Caki2 (cell line): Measurements from ENCODE around the gene EGLN2. TPM values are rescaled to one million over a fixed set of nuclear protein-coding genes. Genes with fewer than 3 reads are reported as not detected.

Experiments
- total RNA-seq: library from RNA; depleted of rRNA; stranded (reverse); fragments of >200 nt; shearing (Covaris generic); gene quantifications from 2 replicates; pipeline ENCODE4 v1.2.3, GENCODE V29; 2014; ENCODE audit warnings: low replicate concordance; rRNA removed

EGLN2 gene
- total RNA-seq, 1 experiment from 2014 or later, result 138 TPM

Other genes starting within 250 kb of the EGLN2 start
- gene SHKBP1, start 222.3 kb upstream of the EGLN2 start, total RNA-seq, result 92.6 and 137 TPM in 2 replicates
- gene LTBP4, start 197.8 kb upstream of the EGLN2 start, total RNA-seq, result 47.7 and 129 TPM in 2 replicates
- gene NUMBL, start 108.5 kb upstream of the EGLN2 start, total RNA-seq, result 22.2 and 39.0 TPM in 2 replicates
- 81.8 and 159 TPM in 2 replicates for gene COQ8B, start 82.3 kb upstream of the EGLN2 start, total RNA-seq
- 23.1 and 25.3 TPM in 2 replicates for gene ITPKC, start 82.1 kb upstream of the EGLN2 start, total RNA-seq
- 3.3 and 5.2 TPM in 2 replicates for gene ACTMAP, start 48.7 kb upstream of the EGLN2 start, total RNA-seq
- gene SNRPA, start 48.0 kb upstream of the EGLN2 start, total RNA-seq, result 51.1 and 64.3 TPM in 2 replicates
- gene MIA, start 23.7 kb upstream of the EGLN2 start, total RNA-seq, result not detected in 2 replicates
- 62.7 and 79.7 TPM in 2 replicates for gene RAB4B, start 20.9 kb upstream of the EGLN2 start, total RNA-seq
- not detected in 2 replicates for gene CYP2A6, start 51.3 kb downstream of the EGLN2 start, total RNA-seq
- gene CYP2A7, start 83.0 kb downstream of the EGLN2 start, total RNA-seq, result not detected in 2 replicates
- gene CYP2B6, start 192.1 kb downstream of the EGLN2 start, total RNA-seq, result not detected in 2 replicates